Fibroblast of lung (primary cell): ENCODE results near the gene NECTIN2. TPM values are rescaled to one million over a fixed set of nuclear protein-coding genes. Genes with fewer than 3 reads are reported as not detected.

Experiments
- DNase-seq, 2 donors: peaks; one replicate each; pipeline versions ENCODE4 v3.0.0 to v3.0.0-alpha.2; 2010; ENCODE audit warnings: low read depth in 2 of 2
- H2AFZ ChIP-seq: 2 replicates; pipeline ENCODE4 v1.5.1; 2012; ENCODE audit warnings: low read length, control low read depth, inconsistent platforms
- H3K27ac ChIP-seq: 2 replicates; pipeline ENCODE4 v1.5.1; 2011; ENCODE audit warnings: low read length, control low read depth; ENCODE audit not compliant: insufficient read depth
- H3K27me3 ChIP-seq: 2 replicates; pipeline ENCODE4 v1.5.1; 2011; ENCODE audit warnings: mild to moderate bottlenecking, low read length; ENCODE audit not compliant: control insufficient read depth, insufficient read depth
- H3K36me3 ChIP-seq: 2 replicates; pipeline ENCODE4 v1.5.1; 2011; ENCODE audit warnings: low read length; ENCODE audit not compliant: control insufficient read depth, insufficient read depth
- H3K4me1 ChIP-seq: 2 replicates; pipeline ENCODE4 v1.5.1; 2011; ENCODE audit warnings: low read length; ENCODE audit not compliant: control insufficient read depth, insufficient read depth; ENCODE audit errors: extremely low read depth
- H3K4me2 ChIP-seq: 2 replicates; pipeline ENCODE4 v1.5.1; 2011; ENCODE audit warnings: low read length, control low read depth; ENCODE audit not compliant: insufficient read depth; ENCODE audit errors: extremely low read depth
- H3K4me3 ChIP-seq, 4 experiments: fragments of 200-600 bp in 1 of 4; sonication (generic) in 1 of 4; replicated peaks in 1 of 4; 2 replicates each; pipeline ENCODE4 v1.5.1; 2011 to 2016; ENCODE audit warnings: low read length in 4 of 4, low read depth in 3 of 4, mild to moderate bottlenecking in 3 of 4, control low read depth in 2 of 4, inconsistent platforms in 1 of 4, mixed read lengths in 1 of 4; ENCODE audit not compliant: insufficient read depth in 1 of 4; ENCODE audit errors: control extremely low read depth in 1 of 4
- H3K79me2 ChIP-seq: 2 replicates; pipeline ENCODE4 v1.5.1; 2012; ENCODE audit warnings: mild to moderate bottlenecking, low read length, inconsistent platforms; ENCODE audit not compliant: control insufficient read depth, insufficient read depth
- H3K9ac ChIP-seq: 2 replicates; pipeline ENCODE4 v1.5.1; 2011; ENCODE audit warnings: mild to moderate bottlenecking, low read length, control low read depth; ENCODE audit not compliant: insufficient read depth
- H3K9me3 ChIP-seq: 2 replicates; pipeline ENCODE4 v1.5.1; 2012; ENCODE audit warnings: low read depth, low read length; ENCODE audit not compliant: control insufficient read depth, insufficient read depth
- H4K20me1 ChIP-seq: 2 replicates; pipeline ENCODE4 v1.5.1; 2011; ENCODE audit warnings: low read length; ENCODE audit not compliant: control insufficient read depth, insufficient read depth; ENCODE audit errors: extremely low read depth
- EZH2 ChIP-seq: IDR thresholded peaks from 2 replicates; pipeline ENCODE4 v1.5.1; 2012; ENCODE audit warnings: low read length, control low read depth, mild to moderate bottlenecking; ENCODE audit errors: missing control alignments
- polyA plus RNA-seq, 2 donors: library from polyadenylated mRNA; depleted of rRNA in 1 of 2; stranded (reverse) in 1 of 2; unstranded in 1 of 2; fragments of >200 nt; gene quantifications; 2 replicates each; pipeline ENCODE4 v1.2.1, GENCODE V29; 2011 to 2012; ENCODE audit warnings: missing spikeins in 1 of 2
- total RNA-seq: library from RNA; depleted of rRNA; stranded (reverse); fragments of >200 nt; gene quantifications from 2 replicates; pipeline ENCODE4 v1.2.1, GENCODE V29; 2014
- TF ChIP-seq, protein P1 (sequence below), 2 donors: IDR thresholded peaks in 1 of 2; conservative IDR thresholded peaks in 1 of 2; 1 replicate in 1 of 2; 2 replicates in 1 of 2; pipeline ENCODE4 v1.5.1; 2011 to 2012; ENCODE audit warnings: low read length in 2 of 2, control low read depth in 1 of 2, inconsistent platforms in 1 of 2, low read depth in 1 of 2, mild to moderate bottlenecking in 1 of 2

NECTIN2 gene
- total and polyA plus RNA-seq, 2 donors (not counting 1 experiment from before 2014, with no cell fraction given), result 70.7 to 77.4 TPM

GRCh38 chr19:44872661-44873060 lies 26.6 kb downstream of the NECTIN2 start:
- Histone ChIP-seq H3K27ac (no peak overlapping the region), H3K4me3 (no peak overlapping the region), H3K9me3 (no peaks in the 10 kb centered on the region), H3K9ac (no peak overlapping the region), H3K4me1 (no peaks in the 10 kb centered on the region), H3K27me3 (no peaks in the 10 kb centered on the region), H2AFZ (no peak overlapping the region), H3K36me3 (peaks cover 36% of the 10 kb centered on the region), H3K4me2 (no peak overlapping the region), H3K79me2 (no peaks in the 10 kb centered on the region), H4K20me1 (no peaks in the 10 kb centered on the region)
- no peak for DNase-seq
- TF ChIP-seq, protein P1, sequence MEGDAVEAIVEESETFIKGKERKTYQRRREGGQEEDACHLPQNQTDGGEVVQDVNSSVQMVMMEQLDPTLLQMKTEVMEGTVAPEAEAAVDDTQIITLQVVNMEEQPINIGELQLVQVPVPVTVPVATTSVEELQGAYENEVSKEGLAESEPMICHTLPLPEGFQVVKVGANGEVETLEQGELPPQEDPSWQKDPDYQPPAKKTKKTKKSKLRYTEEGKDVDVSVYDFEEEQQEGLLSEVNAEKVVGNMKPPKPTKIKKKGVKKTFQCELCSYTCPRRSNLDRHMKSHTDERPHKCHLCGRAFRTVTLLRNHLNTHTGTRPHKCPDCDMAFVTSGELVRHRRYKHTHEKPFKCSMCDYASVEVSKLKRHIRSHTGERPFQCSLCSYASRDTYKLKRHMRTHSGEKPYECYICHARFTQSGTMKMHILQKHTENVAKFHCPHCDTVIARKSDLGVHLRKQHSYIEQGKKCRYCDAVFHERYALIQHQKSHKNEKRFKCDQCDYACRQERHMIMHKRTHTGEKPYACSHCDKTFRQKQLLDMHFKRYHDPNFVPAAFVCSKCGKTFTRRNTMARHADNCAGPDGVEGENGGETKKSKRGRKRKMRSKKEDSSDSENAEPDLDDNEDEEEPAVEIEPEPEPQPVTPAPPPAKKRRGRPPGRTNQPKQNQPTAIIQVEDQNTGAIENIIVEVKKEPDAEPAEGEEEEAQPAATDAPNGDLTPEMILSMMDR (conservative IDR thresholded peaks at IDR 0.05 in 1 of 2, IDR thresholded peaks at IDR 0.05 in 1 of 2; ENCODE audit: low read depth in 1 of 2, low read length in 2 of 2), result no peak
- TF ChIP-seq EZH2, result no peak

DNA sequence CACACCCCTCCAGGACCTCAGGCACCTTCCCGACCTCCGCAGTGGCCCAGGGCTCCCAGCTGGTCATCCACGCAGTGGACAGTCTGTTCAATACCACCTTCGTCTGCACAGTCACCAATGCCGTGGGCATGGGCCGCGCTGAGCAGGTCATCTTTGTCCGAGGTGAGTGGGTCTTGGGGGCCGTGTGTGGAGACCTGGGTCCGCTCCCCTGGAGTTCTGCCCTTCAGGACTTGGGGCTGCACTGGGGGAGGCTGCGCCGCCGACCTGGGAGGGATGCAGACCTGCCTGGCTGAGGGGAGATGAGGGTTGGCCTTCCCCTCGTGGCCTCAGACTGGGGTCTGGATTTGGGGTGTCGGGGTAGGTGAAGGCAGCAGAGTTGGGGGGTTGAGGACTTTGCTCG lies 28.2 kb downstream of the NECTIN2 start:
- no peak for DNase-seq
- no peak overlapping the region for H3K9ac ChIP-seq
- H3K4me3 ChIP-seq, result no peak overlapping the region
- TF ChIP-seq, protein P1 (conservative IDR thresholded peaks at IDR 0.05 in 1 of 2, IDR thresholded peaks at IDR 0.05 in 1 of 2; ENCODE audit: low read depth in 1 of 2, low read length in 2 of 2), result no peak
- TF ChIP-seq EZH2, result no peak
- H3K9me3 ChIP-seq, result no peaks in the 10 kb centered on the region
- no peaks in the 10 kb centered on the region for H3K79me2 ChIP-seq
- no peaks in the 10 kb centered on the region for H3K4me1 ChIP-seq
- no peak overlapping the region for H3K4me2 ChIP-seq
- H3K27ac ChIP-seq, result no peak overlapping the region
- no peaks in the 10 kb centered on the region for H3K27me3 ChIP-seq
- H2AFZ ChIP-seq, result no peak overlapping the region
- H4K20me1 ChIP-seq, result no peaks in the 10 kb centered on the region
- H3K36me3 ChIP-seq, result peaks cover 43% of the 10 kb centered on the region

DNA sequence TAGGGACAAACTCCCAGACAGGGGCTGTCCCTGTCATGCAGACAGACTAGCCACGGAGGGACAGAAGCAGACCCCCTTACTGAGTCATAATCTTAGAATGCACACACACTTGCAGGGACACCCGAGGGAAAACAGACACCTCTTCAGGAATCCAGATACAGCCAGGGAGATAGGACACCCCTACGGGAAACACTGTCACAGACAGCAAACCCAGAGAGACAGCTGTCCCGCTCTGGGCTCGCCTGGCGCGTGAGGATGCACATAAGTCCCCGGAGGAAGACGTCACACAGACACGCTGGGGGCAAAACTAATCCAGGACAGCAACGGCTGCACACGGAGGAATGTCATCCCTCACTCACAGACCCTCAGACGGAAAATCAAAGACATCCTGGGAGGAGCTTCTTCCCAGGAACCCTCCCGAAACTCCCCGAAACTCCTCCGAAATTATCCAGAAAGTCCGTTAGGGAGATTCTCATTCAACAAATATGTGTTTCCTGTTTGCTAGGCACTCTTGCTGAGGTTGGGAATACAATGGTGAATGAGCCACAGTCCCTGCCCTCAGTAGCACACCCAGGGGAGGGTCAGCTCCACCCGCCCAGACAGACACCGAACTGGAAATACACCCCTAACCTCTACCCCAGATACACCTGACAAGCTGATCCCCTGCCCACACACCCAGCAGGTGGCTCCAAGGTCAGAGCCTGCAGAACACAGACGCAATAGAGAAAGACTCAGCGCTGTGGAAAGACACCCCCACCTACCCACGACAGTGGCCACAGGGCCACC lies 29.8 kb downstream of the NECTIN2 start:
- no peaks in the 10 kb centered on the region for H3K79me2 ChIP-seq
- H3K4me3 ChIP-seq, result no peak overlapping the region
- DNase-seq, result peak in 1 of 2 donors; percentile 70
- H3K4me2 ChIP-seq, result no peak overlapping the region
- no peaks in the 10 kb centered on the region for H3K9me3 ChIP-seq
- H4K20me1 ChIP-seq, result no peaks in the 10 kb centered on the region
- peaks cover 47% of the 10 kb centered on the region for H3K36me3 ChIP-seq
- no peaks in the 10 kb centered on the region for H3K27me3 ChIP-seq
- H3K9ac ChIP-seq, result no peak overlapping the region
- H3K27ac ChIP-seq, result no peak overlapping the region
- H3K4me1 ChIP-seq, result no peaks in the 10 kb centered on the region
- no peak overlapping the region for H2AFZ ChIP-seq
- TF ChIP-seq EZH2, result no peak
- TF ChIP-seq, protein P1 (conservative IDR thresholded peaks at IDR 0.05 in 1 of 2, IDR thresholded peaks at IDR 0.05 in 1 of 2; ENCODE audit: low read depth in 1 of 2, low read length in 2 of 2), result no peak
